KOPT-K1 (cell line): ENCODE data around the gene SYNE4.
"Not testable (repeated sequence)": the region's sequence is repeated elsewhere in the genome, so short reads cannot be mapped to it uniquely, and the experiment has no call there.

ENCODE experiments used
- H3K27ac ChIP-seq: fragments of 200-600 bp; sonication (generic); 2 replicates; pipeline ENCODE4 v1.5.1; 2016; ENCODE audit warnings: antibody characterized with exemption, mild to moderate bottlenecking, low read depth, low read length; ENCODE audit not compliant: poor library complexity, severe bottlenecking
- H3K36me3 ChIP-seq: fragments of 200-600 bp; sonication (generic); 2 replicates; pipeline ENCODE4 v1.5.1; 2017; ENCODE audit warnings: antibody characterized with exemption, mild to moderate bottlenecking, low read length, moderate library complexity; ENCODE audit not compliant: insufficient read depth
- H3K9me3 ChIP-seq: fragments of 200-600 bp; sonication (generic); 2 replicates; pipeline ENCODE4 v1.5.1; 2017; ENCODE audit warnings: antibody characterized with exemption, low read length, mild to moderate bottlenecking; ENCODE audit not compliant: insufficient read depth, poor library complexity, severe bottlenecking

The SYNE4 gene

DNA sequence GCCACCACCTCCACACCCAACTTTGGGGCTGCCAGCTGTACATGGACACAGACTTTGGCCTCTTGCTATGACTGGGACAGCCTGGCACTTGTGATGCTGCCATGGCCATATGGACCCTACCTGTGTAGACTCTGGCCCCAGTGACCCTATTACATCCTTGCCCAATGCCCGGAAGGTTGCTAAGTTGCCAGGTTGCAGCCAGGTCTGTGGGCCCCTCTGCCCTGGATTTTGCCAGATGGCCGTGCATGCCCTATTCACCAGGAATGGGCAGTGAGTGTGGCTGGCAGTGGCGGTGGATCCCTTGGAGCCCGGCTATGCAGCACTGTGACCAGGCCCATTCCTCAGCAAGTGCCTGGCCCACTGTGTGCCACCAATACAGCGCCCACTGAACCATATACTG is 22.5 kb downstream of the SYNE4 start:
- peaks cover 11% of the 10 kb centered on the region for H3K9me3 ChIP-seq
- no peak overlapping the region for H3K27ac ChIP-seq
- H3K36me3 ChIP-seq, result no peaks in the 10 kb centered on the region

DNA sequence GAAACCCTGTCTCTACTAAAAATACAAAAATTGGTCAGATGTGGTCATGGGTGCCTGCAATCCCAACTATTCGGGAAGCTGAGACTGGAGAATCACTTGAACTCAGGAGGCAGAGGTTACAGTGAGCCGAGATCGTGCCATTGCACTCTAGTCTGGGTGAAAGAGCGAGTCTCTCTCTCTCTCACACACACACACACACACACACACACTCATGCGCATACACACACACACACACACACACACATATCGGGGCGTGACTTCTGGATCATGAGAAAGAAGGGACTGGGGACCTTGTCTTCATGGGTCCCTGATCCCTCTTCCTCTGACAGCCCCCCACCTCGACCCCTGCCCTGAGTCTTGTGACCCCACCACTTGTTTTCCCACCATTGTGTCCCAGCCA is 25.4 kb downstream of the SYNE4 start:
- Histone ChIP-seq H3K36me3 (no peaks in the 10 kb centered on the region), H3K27ac (no peak overlapping the region), H3K9me3 (no peaks in the 10 kb centered on the region)

DNA sequence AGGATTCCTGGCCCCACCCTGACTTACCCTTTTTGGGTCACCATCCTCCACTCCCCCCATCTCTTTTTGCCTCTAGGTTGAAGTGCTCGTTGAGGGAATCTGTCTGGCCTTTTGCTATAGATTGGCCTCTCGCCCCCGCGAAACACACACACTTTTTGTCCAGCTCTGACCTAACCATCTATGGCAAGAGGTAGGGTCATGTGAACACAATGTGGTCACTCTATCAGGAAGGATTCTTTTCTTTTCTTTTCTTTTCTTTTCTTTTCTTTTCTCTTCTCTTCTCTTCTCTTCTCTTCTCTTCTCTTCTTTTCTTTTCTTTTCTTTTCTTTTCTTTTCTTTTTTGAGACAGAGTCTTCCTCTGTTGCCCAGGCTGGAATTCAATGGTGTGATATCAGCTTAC is 27.6 kb downstream of the SYNE4 start:
- H3K27ac ChIP-seq, H3K36me3 ChIP-seq, H3K9me3 ChIP-seq: not testable (repeated sequence)

DNA sequence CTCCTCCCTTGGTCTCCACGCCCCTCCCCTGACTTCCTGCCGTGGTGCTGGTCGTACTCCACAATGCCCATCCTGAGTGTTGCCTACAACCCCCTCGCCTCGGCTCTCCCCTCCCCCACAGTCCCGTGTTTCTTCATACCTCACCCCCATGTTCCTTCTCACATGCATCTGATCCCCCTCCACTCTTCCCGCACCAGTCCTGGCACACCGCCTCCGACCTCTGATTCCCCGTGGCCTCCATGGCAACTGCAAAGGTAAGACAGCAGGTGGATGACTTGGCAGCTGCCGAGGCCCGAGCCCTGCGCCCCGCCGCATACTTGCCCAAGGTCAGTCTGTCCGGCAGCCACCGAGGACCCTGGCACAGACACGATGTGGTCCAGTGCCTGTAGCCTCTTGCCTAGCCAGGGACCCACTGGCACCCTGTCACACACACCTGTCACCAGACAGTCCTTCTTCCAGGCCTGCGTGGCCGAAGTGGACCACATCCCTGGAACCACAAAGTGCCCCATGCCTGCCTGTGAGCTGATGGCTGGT is 29.7 kb downstream of the SYNE4 start:
- Histone ChIP-seq H3K27ac (no peak overlapping the region), H3K9me3 (no peaks in the 10 kb centered on the region), H3K36me3 (no peaks in the 10 kb centered on the region)

DNA sequence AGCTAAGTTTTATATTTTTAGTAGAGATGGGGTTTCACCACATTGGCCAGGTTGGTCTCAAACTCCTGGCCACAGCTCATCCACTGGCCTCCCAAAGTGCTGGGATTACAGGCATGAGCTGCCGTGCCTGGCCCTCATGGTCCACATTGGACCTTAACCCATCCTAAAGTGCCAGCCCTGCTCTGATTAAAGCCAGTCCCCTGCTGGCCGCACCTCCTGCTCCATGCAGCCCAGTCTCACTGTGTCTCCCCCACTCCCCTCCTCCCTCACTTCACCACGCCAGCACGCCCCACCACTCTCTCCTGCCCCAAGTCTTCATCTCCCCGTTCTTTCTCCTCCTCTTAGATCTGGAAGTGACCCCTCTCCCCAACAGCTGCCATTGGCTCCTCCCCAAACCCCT is 30.3 kb downstream of the SYNE4 start:
- Histone ChIP-seq H3K36me3 (no peaks in the 10 kb centered on the region), H3K9me3 (no peaks in the 10 kb centered on the region), H3K27ac (no peak overlapping the region)

DNA sequence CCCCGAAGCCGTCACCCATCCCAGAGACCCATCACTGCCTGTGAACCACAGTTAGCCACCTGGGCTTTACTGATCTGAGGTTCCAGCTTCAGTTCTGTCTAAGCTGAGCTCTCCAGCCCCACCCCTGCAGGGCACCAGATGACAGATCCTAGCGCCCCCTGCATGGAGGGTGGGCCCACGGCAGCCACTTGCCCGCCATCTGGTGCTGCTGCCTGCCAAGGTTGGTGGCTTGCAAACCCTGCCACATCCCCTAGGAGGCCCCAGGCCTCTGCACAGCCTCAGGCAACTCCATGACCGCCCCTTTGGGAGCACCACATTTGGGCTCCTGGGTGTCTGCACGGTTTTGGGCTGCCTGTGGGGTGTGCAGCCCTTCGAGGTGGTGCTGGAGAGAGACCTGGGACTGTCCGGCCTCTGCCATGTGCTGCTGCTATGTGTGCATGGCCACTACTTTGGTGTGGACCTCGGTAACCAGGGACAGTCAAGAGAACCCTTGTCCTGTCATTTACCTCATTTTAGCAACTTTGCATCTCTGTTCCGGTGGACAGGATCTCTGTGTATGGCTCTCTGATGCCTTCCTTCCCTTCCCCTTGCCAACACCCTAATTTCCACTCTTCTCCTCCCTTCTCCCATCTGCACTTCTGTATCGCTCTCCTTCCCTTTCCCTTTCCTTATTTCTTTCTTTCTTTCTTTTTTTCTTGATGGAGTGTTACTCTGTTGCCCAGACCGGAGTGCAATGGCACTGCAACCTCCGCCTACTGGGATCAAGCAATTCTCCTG is 31.0 kb downstream of the SYNE4 start:
- Histone ChIP-seq H3K27ac (no peak overlapping the region), H3K9me3 (no peaks in the 10 kb centered on the region)

DNA sequence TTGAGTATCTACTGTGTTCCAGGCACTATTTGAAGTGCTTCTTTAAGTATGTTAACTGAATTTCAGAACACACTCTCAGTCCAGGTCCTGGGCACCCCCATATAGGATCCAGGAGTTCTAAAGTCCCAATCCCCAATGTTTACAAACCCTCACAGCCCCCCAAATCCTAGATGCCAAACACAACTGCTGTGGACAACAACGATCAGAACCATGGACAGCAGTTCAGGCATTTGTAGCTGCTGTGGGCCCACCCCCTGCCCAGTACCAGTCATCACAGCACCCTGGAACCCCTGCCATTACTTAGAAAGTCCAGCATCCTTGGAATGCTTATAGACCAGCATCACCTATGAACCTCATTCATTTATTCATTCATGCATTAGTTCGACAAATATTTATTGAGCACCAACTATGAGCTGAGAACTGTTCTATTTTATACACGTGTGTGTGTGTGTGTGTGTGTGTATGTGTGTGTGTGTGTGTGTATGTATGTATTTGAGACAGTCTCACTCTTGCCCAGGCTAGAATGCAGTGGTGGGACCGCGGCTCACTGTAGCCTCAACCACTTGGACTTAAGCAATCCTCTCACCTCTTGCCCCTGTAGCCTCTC is 32.9 kb downstream of the SYNE4 start:
- no peak overlapping the region for H3K27ac ChIP-seq
- no peaks in the 10 kb centered on the region for H3K36me3 ChIP-seq
- no peaks in the 10 kb centered on the region for H3K9me3 ChIP-seq

More for the DNA sequence above, 31.0 kb downstream of the SYNE4 start:
- H3K36me3 ChIP-seq, result no peaks in the 10 kb centered on the region

DNA sequence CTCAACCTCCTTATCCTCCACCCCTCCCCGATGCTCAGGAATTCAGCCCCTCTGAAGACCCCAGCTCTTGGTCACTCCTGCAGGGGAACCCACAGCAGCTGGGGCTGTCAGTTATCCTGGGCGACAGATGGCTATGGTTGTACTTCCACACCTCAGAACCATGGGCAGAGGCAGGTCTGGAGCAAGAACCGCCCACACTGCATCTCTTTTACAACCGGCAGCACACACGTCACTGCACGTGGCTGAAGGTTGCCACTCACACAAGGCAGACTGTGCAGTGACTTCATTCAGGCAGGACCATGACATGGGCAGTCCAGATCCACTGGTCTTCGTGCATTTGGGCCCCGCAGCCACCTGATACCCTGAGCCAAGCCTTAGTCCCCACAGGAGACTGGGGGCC is 35.1 kb downstream of the SYNE4 start:
- Histone ChIP-seq H3K27ac (no peak overlapping the region), H3K36me3 (no peaks in the 10 kb centered on the region), H3K9me3 (no peaks in the 10 kb centered on the region)

DNA sequence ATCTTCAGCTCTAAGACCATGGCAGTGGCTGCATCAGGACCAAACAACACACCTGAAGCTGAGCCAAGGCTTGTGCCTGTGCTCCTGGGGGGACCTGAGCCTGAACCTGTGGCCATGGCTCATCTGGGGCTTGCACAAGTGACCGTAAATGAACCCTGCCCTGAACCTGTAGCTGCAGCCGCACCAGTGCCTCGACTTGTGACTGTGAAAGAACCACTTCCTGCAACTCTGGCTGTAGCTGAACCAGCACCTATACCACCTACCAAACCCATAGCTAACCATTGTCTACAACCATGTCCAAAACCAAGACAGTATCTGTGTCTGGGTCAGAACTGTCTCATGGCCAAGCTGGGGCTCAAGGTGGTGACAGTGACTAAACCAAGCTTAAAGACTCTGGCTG is 41.8 kb downstream of the SYNE4 start:
- H3K36me3 ChIP-seq, result no peaks in the 10 kb centered on the region
- H3K9me3 ChIP-seq, result no peaks in the 10 kb centered on the region
- H3K27ac ChIP-seq, result no peak overlapping the region

DNA sequence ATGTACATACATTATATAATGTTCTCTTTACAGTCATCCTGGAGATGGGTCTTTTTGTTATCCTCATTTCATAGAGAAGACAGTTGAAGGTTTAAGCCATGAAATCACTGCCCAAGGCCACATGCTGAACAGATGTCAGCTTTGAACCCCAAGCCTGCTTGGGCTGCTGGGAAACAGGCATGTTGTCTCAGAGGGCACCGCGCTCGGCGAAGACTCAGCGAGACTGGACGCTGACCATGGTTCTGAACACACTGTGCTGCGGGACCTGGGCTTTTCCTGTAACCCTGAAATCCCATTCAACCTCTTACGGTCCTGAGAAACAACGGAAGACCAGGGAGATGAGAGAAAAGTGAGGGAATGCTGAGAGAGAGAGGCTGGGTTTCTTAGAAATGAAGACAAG is 45.1 kb downstream of the SYNE4 start:
- H3K36me3 ChIP-seq, result no peaks in the 10 kb centered on the region
- H3K9me3 ChIP-seq, result no peaks in the 10 kb centered on the region
- H3K27ac ChIP-seq, result no peak overlapping the region

DNA sequence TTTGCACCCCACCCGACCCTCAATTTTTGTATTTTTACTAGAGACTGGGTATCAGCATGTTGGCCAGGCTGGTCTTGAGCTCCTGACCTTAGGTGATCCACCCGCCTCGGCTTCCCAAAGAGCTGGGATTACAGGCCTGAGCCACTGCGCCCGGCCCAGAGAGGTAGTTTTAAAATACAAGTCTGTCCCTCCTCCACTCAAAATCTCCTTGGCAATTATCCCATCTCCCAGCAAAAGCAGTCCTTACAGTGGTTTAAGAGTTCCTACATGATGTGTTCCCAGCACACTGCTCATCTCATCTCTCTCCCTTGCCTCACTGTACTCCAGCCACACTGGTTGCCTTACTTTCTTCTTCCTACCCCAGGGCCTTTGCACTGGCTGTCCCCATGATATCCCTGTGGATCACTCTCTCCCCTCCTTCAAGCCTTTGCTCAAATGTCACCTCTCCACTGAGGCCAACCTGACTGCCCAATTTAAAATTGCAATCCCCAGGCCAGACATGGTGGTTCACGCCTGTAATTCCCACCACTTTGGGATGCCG is 48.1 kb downstream of the SYNE4 start:
- Histone ChIP-seq H3K9me3 (peaks cover 6% of the 10 kb centered on the region), H3K27ac (no peak overlapping the region), H3K36me3 (no peaks in the 10 kb centered on the region)

DNA sequence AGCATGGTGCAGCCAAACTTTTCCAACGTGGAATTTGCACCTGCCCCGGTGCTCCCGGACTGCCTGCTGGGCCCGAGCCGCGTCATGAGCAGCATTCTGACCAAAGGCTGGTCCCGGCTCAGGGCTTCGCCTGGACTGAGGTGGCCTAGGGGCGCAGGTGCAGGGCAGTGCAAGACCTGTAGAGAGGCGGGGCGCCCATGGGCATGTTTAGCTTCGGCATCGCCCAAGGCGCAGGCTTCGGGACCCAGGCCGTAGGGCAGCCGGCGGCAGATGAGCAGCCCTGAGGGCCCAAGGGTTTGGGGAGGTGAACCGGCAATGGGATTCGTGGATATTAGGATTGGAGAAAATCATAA is 48.7 kb downstream of the SYNE4 start:
- Histone ChIP-seq H3K36me3 (no peaks in the 10 kb centered on the region), H3K9me3 (peaks cover 6% of the 10 kb centered on the region), H3K27ac (no peak overlapping the region)

DNA sequence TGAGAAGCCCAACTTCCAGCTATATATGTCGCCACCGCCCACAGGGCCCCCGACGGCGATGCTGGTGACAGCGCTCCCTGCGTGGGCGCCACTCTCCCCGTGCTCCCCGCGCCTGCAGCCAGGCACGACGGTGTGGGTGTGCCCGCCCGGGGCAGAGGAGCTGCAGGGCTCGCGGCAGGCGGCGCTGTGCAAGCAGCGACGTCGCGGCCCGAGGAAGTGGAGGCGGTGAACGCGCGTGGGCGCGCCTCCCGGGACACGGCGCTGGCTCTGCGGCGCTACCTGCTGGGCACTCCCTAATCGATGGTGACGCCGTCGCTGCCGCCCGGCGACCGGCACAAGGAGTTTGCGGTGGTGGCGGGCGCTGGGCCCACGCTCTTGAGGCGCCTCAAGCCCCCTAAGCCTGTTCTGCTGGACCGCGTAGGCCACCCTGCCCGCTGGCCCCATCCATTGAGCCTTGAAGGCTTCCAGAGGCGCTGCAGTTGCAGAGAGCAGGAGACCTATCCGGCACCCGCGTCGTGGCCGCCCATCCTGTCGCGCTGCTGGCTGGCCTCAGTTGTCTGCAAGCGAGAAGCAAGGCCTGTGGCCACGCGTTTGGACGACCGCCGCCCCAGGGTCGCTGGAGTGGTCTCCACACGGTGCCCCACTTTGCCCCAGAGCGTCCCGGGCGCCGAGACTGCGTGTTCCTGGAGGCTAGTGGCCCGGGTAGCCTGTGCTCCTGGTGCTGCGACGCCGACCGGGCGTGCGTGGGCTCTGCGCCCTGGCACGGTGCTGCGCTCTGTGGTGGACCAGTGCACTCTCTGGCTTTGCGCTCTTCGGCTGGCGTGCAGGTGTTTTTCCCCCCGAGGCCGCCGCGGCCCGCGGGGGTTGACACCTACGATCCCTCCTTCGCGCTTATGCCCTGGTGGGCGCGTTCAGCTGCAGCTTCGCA is 49.3 kb downstream of the SYNE4 start:
- H3K9me3 ChIP-seq, result peaks cover 6% of the 10 kb centered on the region
- H3K36me3 ChIP-seq, result no peaks in the 10 kb centered on the region
- H3K27ac ChIP-seq, result no peak overlapping the region

DNA sequence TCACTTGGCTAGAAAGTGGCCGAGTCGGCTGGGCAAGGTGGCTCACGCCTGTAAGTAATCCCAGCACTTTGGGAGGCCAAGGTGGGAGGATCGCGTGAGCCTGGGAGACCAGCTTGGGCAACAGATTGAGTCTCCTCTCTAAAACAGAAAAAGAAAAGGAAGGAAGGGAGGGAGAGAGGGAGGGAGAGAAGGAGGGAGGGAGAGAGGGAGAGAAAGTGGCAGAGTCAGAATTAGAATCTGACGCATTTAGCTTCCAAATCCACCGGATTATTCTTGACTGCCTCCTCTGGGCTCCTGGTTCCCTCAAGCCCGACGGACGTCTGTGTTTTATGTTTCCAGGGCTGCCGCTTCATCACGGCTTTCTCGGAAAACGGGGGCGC is 50.0 kb downstream of the SYNE4 start:
- peaks cover 6% of the 10 kb centered on the region for H3K9me3 ChIP-seq
- H3K36me3 ChIP-seq, result no peaks in the 10 kb centered on the region
- H3K27ac ChIP-seq, result no peak overlapping the region

DNA sequence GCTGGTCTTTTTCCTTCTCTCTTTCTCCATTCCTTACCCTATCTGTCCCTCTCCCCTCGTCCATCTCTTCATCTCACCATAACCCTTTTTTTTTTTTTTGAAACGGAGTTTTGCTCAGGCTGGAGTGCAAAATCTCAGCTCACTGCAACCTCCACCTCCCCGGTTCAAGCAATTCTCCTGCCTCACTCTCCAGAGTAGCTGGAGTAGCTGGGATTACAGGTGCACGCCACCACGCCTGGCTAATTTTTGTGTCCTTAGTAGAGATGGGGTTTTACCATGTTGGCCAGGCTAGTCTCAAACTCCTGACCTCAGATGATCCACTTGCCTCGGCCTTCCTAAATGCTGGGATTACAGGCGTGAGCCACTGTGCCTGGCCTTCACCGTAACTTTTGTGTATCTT is 51.2 kb downstream of the SYNE4 start:
- H3K9me3 ChIP-seq, H3K27ac ChIP-seq, H3K36me3 ChIP-seq: not testable (repeated sequence)
